NCI-H1694 treated with DMSO at 0.1 percent for 48 hours (cell line): ENCODE data around the gene MUL1.
A peak's percentile ranks its signal among the peaks of the same experiment; 100 is the strongest.
"Not testable (repeated sequence)": the region's sequence is repeated elsewhere in the genome, so short reads cannot be mapped to it uniquely, and the experiment has no call there.

ENCODE experiments used
- DNase-seq: peaks from one replicate; lab custom pipeline; 2025; lab: John Stamatoyannopoulos, UW

Gene MUL1

DNA sequence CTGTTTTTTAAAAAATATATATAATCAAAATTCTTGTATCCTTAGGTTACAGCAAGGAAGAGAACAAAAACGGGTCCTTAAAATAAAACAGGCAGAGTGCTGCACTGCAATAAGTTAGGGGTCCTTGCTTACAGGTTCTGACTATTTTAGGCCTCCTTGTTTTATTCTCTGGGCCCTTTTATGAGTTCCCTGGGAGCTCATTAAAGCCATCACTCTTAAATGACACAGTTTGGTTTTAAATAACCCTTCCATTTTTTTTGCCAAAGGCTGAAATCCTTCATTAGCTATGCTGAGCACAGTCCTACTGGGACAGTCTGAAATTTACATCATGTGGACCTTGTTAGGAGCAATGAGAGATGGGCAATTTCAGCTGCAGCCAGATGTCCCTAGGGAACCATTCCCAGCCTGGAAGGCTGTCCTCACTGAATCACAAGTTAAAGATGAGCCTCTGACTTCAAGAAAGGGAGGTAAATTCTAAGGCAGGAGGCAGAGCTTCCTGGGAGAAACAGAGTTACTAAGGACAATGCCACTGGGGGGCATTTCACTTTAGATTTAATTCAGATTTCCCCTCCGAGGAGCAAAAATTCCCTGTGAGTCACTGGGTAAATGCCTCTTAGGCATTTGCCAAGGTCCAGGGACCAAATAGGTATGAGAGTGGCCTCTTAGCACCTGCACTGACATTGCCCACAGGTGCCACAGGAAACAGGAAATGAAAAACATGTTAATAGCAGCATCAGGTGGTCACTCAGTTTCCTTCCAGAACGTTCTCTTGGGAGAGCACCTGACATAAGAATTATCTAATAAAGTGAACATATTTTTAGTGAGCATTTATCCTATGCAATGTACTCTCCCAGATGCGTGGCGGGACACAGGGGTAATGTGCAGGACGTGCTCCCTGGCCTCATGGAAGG lies 3.8 kb upstream of the MUL1 start:
- DNase-seq: no peak

DNA sequence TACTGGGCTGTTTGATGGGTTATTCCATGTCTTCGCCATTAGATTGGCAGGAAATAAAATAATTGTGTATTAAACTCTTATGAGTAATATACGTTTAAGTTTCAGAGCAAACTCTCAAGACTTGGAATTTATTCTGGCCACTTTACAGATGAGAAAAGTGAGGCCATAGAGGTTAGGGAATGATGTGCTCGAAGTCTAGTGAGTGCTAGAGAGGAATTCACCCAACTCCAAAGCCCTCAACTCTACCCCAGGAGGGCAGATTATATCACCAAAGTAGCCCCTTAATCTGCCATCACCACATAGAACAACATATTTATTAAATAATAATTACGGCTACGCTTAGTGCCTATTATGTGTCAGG lies 440 bp upstream of the MUL1 start:
- no peak for DNase-seq

DNA sequence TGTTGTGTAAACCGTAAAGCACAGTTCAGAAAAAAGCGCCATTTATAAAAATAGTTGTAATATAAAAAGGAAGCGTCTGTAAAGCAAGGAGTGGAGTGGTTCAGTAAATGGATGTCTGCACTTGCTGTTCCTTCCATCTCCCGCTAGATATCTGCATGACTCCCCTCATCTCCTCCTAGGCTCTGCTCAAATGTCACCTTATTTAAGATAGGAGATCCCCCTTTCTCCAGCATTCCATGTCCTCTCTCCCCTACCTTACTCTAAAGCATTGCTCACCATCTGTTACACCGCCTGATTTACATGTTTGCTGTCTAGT lies 745 bp downstream of the MUL1 start:
- no peak for DNase-seq

DNA sequence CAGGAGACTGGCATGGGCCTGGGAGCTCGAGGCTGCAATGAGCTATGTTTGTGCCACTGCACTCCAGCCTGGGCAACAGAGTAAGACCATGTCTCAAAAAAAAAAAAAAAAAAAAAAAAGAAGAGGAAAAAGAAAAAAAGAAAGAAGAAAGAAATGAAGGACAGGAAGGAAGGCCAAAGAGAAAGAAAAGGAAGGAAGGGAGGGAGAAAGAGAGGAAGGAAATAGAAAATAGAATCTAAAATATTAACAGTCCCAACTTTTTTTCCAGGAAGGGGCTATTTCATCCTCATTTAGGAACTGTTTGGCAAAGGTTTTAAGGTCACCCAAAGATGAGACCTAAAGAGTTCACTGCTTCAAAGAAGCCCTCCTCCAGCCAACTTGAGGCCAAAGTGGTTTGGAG lies 2.5 kb downstream of the MUL1 start:
- DNase-seq: no peak

DNA sequence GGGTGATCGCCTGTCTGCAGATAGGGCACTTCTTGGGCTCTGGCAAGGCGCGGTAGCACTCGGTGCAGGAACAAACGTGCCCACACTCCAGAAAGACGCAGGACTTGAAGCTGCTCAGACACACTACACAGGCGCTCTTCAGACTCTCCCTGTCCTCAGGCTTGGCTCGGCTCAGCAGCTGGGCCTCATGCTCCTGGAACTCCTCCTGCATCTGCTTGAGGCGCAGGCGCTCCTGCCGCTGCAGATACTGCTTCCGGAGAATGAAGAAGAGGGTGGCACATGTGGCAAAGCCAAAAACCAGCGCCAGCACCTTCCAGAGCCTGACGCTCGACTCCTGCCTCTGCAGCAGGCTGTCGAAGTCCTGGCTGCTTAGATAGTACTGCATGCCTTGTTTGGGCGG lies 7.2 kb downstream of the MUL1 start:
- DNase-seq: no peak

DNA sequence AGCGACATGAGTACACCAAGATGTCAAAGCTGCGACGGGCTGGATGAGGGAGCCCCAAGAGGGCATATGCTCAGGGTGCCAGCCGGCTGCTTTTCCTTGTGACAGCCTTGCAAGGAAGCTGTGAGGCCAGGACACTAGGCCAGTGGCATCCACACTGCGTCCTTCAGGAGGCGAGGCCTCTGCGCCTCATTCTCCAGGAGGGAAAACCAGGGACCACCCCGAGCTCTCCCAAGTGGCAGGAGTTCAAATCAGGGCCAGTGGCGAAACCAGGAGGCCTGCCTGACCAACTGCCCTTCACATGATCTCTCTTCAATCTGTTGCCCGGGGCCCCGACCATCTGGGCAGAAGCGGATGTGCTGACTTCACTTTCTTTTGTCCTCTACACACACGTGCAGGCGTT lies 8.2 kb downstream of the MUL1 start:
- DNase-seq: no peak

DNA sequence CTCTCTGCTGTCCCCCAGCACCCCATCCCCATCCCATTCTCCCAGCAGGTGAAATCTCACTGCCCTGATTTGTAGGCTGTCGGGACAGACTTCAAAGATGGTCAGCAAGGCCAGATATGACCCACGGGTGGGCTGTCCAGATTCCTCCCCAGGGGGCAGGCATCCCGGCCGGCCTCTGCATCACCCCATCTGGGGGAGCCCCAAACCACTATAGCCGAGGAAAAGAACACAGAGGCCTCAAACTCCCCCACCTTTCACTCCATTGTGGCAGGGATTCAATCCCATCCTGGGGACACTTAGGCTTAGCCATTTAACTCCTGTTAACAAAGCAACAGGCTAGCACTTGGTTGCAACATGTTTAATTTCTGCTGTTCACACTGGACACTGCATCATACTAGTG lies 8.8 kb downstream of the MUL1 start:
- DNase-seq: no peak

DNA sequence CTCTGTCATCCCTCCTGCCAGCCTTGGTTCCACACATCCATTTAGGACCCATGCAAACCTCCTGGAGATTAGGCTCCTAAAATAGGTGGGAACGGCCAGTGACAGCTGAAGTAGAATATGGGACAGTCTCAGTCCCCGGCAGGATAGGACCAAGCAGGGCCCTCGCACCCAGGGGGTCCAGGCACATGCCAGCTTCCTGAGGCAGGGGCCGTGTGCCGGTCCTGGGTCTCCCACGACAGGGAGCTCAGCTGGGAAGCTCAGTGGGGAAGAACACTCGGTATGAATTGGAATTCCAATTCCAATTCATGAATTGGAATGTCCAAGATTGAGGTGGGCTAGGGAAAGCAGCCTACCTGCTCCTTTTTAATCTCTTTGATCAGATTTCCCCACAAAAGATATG lies 9.8 kb downstream of the MUL1 start:
- no peak for DNase-seq

DNA sequence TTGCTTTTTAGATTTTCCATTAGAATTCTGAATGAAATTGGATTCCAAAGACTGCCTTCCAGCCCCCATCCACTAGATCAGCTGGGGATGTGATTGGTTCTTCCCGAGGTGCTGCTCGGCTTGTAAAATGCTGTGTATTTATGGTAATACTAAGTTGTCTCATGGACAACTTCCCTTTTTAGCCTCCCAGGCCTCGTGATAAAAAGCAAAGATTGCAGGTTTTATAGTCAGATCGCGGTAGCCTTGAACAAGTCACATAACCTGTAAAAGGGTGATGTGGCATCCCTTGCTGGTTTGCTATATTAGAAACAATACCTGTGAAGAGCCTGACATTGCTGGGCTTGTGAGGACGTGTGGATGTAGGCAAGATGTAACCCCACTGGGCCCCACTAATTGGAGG lies 10.4 kb downstream of the MUL1 start:
- no peak for DNase-seq

DNA sequence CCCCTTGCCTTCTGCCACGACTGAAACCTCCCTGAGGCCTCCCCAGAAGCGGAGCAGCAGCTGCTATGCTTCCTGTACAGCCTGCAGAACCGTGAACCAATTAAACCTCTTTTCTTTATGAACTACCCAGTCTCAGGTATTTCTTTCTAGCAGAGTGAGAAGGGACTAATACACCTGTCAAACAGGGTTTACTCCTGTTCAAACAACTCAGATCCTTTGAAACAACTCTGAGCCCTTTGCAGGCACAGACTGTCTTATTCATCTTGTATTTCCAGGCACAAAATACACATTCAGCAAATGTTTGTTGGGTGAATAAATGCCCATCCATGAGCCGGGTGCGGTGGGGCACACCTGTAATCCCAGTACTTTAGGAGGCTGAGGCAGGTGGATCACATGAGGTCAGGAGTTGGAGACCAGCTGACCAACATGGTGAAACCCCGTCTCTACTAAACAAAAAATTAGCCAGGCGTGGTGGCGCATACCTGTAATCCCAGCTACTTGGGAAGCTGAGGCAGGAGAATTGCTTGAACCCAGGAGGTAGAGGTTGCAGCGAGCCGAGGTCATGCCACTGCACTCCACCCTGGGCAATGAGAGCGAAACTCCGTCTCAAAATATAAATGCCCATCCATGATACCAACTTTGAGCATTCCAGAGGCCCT lies 11.1 kb downstream of the MUL1 start:
- not testable (repeated sequence) for DNase-seq

DNA sequence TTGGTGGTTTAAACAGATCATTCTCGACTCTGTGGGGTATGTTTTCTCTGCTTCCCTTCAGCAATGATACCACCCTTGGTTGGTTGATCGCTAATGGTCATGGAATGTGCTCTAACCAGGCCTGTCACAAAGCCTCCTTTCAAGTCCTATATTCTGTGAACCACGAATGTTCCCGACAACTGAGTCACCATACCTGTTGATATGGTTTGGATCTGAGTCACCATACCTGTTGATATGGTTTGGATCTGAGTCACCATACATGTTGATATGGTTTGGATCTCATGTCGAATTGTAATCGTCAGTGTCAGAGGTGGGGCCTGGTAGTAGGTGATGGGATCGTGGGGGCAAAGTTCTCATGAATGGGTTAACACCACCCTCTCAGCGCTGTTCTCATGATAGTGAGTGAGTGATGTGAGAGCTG lies 11.7 kb downstream of the MUL1 start:
- no peak for DNase-seq

DNA sequence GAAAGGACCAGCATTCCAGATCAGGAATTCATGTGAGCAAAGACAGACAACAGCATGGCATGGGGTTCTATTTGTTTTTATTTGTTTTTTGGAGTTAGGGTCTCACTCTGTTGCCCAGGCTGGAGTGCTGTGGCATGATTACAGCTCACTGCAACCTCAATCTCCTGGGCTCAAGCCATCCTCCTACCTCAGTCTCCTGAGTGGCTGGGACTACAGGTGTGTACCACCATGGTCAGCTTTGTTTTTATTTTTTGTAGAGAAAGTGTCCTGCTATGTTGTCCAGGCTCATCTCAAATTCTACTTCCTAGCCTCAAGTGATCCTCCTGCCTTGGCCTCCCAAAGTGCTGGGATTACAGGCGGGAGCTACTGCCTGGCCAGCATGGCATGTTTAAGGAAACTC lies 12.3 kb downstream of the MUL1 start:
- DNase-seq: no peak

DNA sequence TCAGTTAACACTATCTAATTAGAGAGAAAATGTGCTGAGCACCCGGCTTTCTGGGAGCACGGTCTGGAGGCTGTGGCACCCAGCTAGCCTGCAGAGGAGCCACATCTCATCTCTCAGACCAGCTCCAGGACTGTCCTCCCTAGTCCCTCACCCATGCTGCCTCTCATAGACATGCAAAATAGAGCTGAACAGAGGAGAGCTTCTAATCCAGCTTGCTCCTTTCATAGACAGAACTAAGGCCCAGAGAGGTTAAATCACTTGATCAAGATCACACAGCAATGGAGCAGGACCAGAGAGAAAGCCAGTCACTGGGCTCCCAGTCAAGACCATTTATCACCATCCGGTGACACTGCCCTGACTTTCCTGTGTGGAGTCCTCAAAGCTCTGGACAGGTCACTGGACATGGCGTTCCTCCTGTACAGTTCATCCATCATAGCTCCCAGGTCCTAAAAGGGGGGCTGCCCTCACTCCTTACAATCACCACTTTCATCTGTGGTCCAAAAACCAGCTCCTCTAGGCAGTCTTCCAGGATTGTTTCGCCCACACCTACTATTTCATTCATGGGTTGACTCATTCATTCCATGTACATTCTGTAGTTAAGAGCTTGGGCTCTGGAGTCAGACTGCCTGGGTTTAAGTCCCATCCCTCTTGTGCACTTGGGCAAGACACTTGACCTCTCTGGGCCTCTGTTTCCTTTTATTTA lies 13.2 kb downstream of the MUL1 start:
- no peak for DNase-seq

DNA sequence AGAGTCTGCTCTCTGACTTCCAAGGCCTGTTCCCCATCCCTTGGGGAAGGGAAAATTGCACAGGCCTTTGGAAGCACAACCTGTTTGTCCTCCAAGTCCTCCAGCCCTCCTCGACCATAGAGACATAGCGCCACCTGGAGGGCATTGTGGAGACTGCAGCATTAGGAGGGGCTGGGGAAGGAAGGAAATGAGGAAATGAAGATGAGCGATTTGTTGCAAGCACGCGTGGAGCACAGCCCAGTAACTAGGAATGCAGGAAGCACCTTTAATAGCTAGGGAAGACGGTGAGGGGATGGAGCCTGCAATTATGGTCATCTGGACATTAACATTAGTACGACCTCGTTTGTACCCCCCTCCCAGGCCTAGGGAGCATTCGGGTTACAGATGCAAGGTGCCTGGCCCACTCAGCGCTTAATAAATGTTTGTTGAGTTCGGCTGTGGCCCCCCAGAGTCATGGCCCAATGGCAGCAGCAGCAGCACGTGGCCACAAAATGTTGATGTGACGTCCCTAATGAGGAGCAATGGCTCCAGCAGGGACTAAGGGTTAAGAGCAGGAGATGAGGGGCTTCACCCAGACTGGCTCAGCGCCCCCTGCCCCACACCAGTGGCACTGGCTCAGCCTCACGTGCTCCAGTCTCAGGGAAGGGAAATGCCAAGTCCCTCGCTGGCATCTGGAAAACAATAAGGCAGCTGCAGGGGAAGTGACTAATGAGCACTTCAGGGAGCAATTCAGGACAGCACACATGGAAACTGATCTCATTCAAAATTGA lies 13.9 kb downstream of the MUL1 start:
- peak; percentile 74 for DNase-seq

DNA sequence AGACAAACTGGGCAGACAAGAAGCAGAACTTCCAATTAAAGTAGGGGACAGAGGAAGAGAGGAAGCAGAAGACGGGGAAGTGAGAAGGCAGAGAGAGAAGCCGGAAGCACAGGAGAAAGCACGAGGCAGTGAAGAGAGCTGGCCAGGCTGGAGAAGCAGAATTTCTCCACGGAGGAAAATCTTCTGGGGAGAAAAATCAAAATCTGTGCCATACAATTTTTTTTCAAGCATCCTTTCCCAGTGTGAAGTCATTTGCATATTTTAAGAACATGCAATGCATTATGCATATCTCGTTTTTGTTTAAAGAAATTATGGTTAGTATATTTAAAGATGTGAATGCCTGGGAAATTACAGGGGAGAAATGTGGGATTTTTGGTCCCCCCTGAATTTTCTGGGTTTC lies 14.6 kb downstream of the MUL1 start:
- no peak for DNase-seq

DNA sequence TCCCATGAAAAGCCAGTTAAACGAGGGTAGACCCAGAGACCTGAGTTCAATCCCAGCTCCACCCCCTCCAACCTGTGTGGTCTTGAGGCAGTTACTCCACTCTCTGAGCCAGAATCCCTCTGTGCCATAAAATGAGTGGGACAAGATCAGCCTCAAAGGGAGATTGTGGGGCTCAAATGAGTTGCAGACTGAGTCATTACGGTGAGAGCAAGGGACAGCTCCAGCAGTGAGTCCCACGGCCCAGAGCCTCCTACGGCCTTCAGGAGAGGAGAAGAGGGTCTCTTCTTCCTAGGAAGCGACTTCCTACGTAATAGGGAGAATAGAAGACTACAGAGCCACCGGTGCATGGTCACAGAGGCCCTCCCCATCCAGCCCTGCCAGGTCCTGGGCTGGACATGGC lies 15.2 kb downstream of the MUL1 start:
- DNase-seq: no peak

DNA sequence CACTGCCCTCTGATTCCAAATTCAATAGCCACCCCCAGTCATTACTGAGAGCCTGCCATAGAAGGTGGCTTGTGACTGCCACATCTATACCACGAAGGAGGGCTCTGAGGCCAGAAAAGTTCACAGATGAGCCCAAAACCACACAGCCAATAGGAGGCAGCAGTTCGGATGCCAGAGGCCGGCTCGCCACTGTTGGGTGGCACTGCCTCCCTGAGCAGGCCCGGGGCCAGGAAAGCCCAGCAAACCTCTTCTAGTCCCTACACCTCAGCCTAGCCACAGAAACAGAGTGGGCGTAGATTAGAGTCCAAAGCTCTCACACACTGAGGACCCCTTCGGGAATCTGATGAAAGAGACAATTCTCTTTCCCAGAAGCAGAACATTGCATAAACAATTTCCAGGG lies 16.1 kb downstream of the MUL1 start:
- DNase-seq: no peak

DNA sequence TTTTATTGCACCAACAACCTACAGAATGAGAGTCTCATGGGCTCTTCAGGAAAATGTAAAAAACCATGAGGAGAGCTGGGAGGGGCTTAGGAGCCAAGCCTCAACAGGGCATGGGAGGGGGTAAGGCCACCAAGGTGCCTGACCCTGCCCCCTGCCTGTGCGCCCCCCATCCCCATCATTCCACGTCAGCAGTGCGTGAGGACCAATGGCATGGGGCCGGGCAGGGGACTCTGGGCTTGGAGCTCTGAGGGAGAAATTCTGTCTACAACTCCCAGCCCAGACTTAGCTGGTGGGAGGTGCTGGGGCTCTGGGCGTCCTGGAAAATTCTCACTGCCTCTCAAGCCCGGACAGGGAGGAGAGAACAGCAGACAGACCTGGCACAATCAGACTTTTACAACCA lies 16.8 kb downstream of the MUL1 start:
- DNase-seq: no peak

DNA sequence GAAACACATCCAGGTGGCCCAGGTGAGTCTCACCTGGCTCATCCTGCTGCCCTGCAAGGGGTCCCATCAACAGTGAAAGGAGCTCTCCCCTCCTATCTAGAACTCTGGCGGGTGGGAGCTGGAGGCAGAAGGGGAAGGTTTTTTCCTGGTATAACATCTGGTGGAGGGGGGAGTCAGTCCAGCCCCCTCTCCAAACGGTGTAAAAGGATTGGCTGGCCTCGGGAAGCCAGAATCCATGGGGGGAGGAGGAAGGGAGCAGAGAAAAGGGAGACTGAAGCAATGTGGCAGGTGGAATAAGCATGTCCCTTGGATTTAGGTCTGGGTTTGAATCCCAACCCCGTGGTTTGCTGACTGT lies 20.7 kb downstream of the MUL1 start:
- DNase-seq: peak; percentile 72

DNA sequence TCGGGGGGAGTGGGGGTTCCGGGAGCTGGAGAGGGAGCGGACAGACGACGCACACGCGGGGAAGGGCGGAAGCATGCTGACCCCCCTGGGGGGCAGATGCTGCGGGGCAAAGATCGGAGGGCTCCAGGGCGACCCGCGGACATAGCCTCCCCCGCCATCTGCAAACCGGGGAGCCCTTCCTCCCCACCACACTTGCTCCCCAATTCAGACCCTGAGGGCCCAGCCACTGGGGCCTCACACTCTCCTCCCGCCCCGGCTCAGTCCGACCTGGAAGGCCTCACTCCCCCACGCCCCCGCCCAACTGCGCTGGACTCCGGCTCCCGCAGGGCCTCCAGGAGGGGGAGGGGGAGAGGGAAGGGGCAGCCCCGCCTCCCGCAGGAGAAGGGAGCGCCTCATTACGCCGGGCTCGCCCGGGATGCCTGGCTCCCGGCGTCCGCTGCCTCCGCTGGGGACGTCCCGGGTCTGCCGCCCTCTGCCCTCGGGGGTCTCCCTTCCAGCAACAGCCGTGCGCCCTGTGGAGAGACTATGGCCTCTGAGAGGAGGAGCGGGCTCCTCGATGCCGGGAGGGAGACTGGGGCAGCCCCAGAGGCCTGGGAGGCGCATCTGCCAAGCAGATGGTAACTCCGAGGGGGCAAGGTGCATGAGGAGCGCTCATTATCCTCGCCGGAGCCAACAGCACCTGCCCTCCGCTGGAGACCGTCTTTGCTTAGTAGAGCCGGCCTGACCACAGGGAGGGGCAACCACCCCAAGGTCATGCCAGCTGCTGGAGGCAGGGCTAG lies 21.3 kb downstream of the MUL1 start:
- DNase-seq: peak; percentile 49

DNA sequence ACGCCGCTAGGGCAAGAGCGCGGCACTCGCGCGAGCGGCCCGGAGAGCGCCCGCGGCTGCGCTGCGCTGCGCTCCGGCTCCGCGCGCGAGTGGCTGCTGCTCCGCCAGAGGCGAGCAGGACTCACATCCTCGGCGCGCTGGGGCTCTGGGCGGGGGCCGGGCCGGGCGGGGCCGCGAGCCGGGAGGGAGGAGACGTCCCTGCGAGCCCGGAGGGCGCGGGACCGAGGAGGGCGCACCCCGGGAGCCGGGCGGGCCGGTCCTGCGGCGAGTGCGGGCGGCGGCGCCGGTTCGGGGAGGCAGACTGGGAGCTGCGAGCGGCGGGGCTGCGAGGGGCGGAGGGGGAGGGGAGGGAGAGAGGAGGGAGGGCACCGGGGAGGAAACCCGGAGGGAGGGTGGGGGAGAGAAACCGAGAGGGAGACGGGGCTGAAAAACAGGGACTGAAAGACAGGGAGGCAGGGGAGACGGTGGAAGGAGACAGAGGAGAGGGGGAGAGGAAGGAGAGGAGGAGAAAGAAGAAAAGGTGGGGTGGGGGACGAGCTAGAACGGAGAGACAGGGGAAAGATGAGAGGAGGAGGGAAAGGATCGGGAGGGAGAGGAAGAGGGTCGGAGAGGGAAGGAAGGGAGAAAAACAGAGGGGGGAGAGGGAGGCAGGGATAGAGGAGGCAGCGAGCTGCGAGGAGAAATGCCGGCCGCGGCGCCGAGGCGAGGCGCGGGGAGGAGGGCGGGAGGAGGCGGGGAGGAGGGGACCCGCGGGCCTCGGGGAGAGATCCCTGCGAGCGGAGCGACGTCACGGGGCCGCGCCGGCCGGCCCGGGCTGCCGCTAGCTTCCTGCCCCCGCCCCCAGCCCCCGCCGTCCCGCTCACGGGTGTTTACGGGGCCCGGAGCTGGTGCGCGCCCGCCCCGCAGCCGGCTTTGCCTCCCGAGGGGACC lies 22.2 kb downstream of the MUL1 start, which contains the start of gene CAMK2N1:
Gene CAMK2N1, minus strand, starts transcription at position 684 of the 930 bp plus-strand sequence. CDS start 831 bp downstream, outside the sequence.
- peak; percentile 26 for DNase-seq
